ENCODE results near the gene ROS1.

DNA sequence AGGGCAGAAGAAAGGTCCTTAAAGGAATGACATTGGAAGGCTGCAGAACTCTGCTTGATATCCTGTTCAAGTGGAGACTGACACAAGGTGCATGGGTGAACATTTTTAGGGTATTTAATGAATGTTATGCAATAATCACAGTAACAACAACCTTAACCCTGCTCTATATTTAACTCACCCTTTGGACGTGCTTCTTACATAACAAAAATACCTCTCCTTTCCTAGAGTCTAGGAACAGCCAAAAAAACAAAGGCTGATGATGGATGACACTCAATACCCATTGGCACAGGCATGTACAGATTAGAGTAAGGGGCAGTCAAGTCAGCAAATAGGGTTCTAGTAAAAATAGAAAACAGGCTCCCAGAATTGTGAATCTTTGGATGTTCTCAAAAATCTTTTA is 30.6 kb downstream of the ROS1 start:
- TF ChIP-seq, protein P1, sequence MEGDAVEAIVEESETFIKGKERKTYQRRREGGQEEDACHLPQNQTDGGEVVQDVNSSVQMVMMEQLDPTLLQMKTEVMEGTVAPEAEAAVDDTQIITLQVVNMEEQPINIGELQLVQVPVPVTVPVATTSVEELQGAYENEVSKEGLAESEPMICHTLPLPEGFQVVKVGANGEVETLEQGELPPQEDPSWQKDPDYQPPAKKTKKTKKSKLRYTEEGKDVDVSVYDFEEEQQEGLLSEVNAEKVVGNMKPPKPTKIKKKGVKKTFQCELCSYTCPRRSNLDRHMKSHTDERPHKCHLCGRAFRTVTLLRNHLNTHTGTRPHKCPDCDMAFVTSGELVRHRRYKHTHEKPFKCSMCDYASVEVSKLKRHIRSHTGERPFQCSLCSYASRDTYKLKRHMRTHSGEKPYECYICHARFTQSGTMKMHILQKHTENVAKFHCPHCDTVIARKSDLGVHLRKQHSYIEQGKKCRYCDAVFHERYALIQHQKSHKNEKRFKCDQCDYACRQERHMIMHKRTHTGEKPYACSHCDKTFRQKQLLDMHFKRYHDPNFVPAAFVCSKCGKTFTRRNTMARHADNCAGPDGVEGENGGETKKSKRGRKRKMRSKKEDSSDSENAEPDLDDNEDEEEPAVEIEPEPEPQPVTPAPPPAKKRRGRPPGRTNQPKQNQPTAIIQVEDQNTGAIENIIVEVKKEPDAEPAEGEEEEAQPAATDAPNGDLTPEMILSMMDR (IDR thresholded peaks at IDR 0.05; ENCODE audit: low read depth, low read length): no peak
- no peak for TF ChIP-seq EZH2phosphoT487 (IDR thresholded peaks at IDR 0.05; ENCODE audit: low read depth)

All from OCI-LY3 (cell line).